Natural killer cell (primary cell): ENCODE data around the gene SSX2IP. TPM values are rescaled to one million over a fixed set of nuclear protein-coding genes. Genes with fewer than 3 reads are reported as not detected.
"Not testable (repeated sequence)": the region's sequence is repeated elsewhere in the genome, so short reads cannot be mapped to it uniquely, and the experiment has no call there.

Experiments
- ATAC-seq, 3 donors: fragments of 150-1000 bp in 2 of 3; fragments of 200-7000 bp in 1 of 3; cut with Tn5 transposase; 1 replicate in 1 of 3; 2 replicates in 2 of 3; pipeline ENCODE4 v1.10.0; 2021; ENCODE audit warnings: mild to moderate bottlenecking in 2 of 3, moderate library complexity in 2 of 3
- DNase-seq, 2 donors: peaks; one replicate each; pipeline versions ENCODE4 v3.0.0 to v3.0.0-alpha.2; 2013 to 2021; ENCODE audit warnings: mixed read lengths in 1 of 2
- H3K27ac ChIP-seq: one replicate; pipeline ENCODE4 v1.5.1; 2013; ENCODE audit warnings: mild to moderate bottlenecking, low read length
- H3K27me3 ChIP-seq: one replicate; pipeline ENCODE4 v1.6.1; 2013; ENCODE audit warnings: low read length; ENCODE audit not compliant: control insufficient read depth, insufficient read depth
- H3K36me3 ChIP-seq: one replicate; pipeline ENCODE4 v1.6.1; 2013; ENCODE audit warnings: low read length; ENCODE audit not compliant: control insufficient read depth, insufficient read depth
- H3K4me1 ChIP-seq: one replicate; pipeline ENCODE4 v1.6.1; 2013; ENCODE audit warnings: low read length; ENCODE audit not compliant: control insufficient read depth, insufficient read depth
- H3K4me3 ChIP-seq: one replicate; pipeline ENCODE4 v1.5.1; 2013; ENCODE audit warnings: low read length
- H3K9me3 ChIP-seq: one replicate; pipeline ENCODE4 v1.6.1; 2013; ENCODE audit warnings: low read length; ENCODE audit not compliant: control insufficient read depth, insufficient read depth
- H3K27ac Mint-ChIP-seq, 2 donors: one replicate each; pipeline ENCODE4 v1.8.0; 2022; ENCODE audit warnings: mild to moderate bottlenecking in 2 of 2, mixed read lengths in 2 of 2, moderate library complexity in 1 of 2
- H3K27me3 Mint-ChIP-seq, 2 donors: one replicate each; pipeline ENCODE4 v1.8.0; 2022; ENCODE audit warnings: low read depth in 2 of 2, mixed read lengths in 2 of 2
- H3K36me3 Mint-ChIP-seq: one replicate; pipeline ENCODE4 v1.8.0; 2022; ENCODE audit warnings: mixed read lengths
- H3K4me1 Mint-ChIP-seq, 2 donors: one replicate each; pipeline ENCODE4 v1.8.0; 2022; ENCODE audit warnings: mixed read lengths in 2 of 2
- H3K4me3 Mint-ChIP-seq: one replicate; pipeline ENCODE4 v1.8.0; 2022; ENCODE audit warnings: mild to moderate bottlenecking, moderate library complexity, mixed read lengths
- H3K9me3 Mint-ChIP-seq, 2 donors: one replicate each; pipeline ENCODE4 v1.8.0; 2022; ENCODE audit warnings: mixed read lengths in 2 of 2
- CTCF ChIP-seq: fragments of 200-600 bp; IDR thresholded peaks from one replicate; pipeline ENCODE4 v1.8.0; 2022; ENCODE audit warnings: antibody characterized with exemption
- WGBS: methylation state at CpG from one replicate; pipeline ENCODE4 v1.1.7; 2013; ENCODE audit warnings: missing lambda C conversion rate; ENCODE audit not compliant: insufficient coverage; 5-methylcytosine and 5-hydroxymethylcytosine counted together
- intact Hi-C: fragments of 100-400 bp; cut with micrococcal nuclease; formaldehyde crosslinking; loops from one replicate; pipeline ENCODE4 v1.14.2; 2022
- total RNA-seq, 4 donors: library from RNA; stranded (reverse); fragments of 120-200 nt in 1 of 4; gene quantifications; one replicate each; pipeline versions ENCODE4 v1.2.3 to v1.2.4, GENCODE V29; 2013 to 2022

The SSX2IP gene
- total RNA-seq, 3 donors from 2014 or later (not counting 1 experiment from before 2014, with no cell fraction given): 24.2 to 35.8 (median 27.2) TPM

GRCh38 chr1:84722794-84723193, 32.5 kb upstream of the SSX2IP start:
- ATAC-seq (no peak), DNase-seq (no peak)
- no peak overlapping the region for H3K27ac Mint-ChIP-seq
- peaks cover 0 to 9% of the 10 kb centered on the region in 2 donors for H3K4me1 Mint-ChIP-seq
- 86% methylated on average over 2 of the region's 3 CpGs for WGBS
- Histone ChIP-seq H3K4me3 (no peak overlapping the region), H3K4me1 (no peaks in the 10 kb centered on the region), H3K27me3 (no peaks in the 10 kb centered on the region), H3K36me3 (no peaks in the 10 kb centered on the region), H3K9me3 (no peaks in the 10 kb centered on the region), H3K27ac (no peak overlapping the region)
- peaks cover 8 to 18% of the 10 kb centered on the region in 2 donors for H3K27me3 Mint-ChIP-seq
- H3K4me3 Mint-ChIP-seq: no peak overlapping the region
- no peaks in the 10 kb centered on the region for H3K9me3 Mint-ChIP-seq
- TF ChIP-seq CTCF: no peak
- no peaks in the 10 kb centered on the region for H3K36me3 Mint-ChIP-seq
- intact Hi-C loops: no loop called here

- H3K27me3 Mint-ChIP-seq: peaks cover 8 to 18% of the 10 kb centered on the region in 2 donors
Observed at GRCh38 chr1:84721872-84722271, 31.6 kb upstream of the SSX2IP start.

GRCh38 chr1:84721152-84721551, 30.9 kb upstream of the SSX2IP start:
- Mint-ChIP-seq H3K4me1 (peaks cover 0 to 9% of the 10 kb centered on the region in 2 donors), H3K27ac (no peak overlapping the region), H3K4me3 (no peak overlapping the region), H3K27me3 (peaks cover 8 to 18% of the 10 kb centered on the region in 2 donors), H3K9me3 (no peaks in the 10 kb centered on the region), H3K36me3 (no peaks in the 10 kb centered on the region)
- Histone ChIP-seq H3K4me3 (no peak overlapping the region), H3K36me3 (no peaks in the 10 kb centered on the region), H3K9me3 (no peaks in the 10 kb centered on the region), H3K4me1 (no peaks in the 10 kb centered on the region), H3K27me3 (no peaks in the 10 kb centered on the region), H3K27ac (no peak overlapping the region)
- 95% methylated on average over 2 of the region's 2 CpGs for WGBS
- DNase-seq (no peak), ATAC-seq (no peak)
- TF ChIP-seq CTCF: no peak
- intact Hi-C loops: no loop called here

More at GRCh38 chr1:84721872-84722271, 31.6 kb upstream of the SSX2IP start:
- H3K9me3 Mint-ChIP-seq, intact Hi-C loops, H3K4me3 ChIP-seq, H3K4me3 Mint-ChIP-seq, ATAC-seq, H3K36me3 Mint-ChIP-seq, H3K4me1 Mint-ChIP-seq, H3K4me1 ChIP-seq, H3K27ac ChIP-seq, H3K36me3 ChIP-seq, H3K9me3 ChIP-seq, H3K27ac Mint-ChIP-seq, H3K27me3 ChIP-seq, DNase-seq: not testable (repeated sequence)
- 58% methylated on average over 2 of the region's 2 CpGs for WGBS

- no peaks in the 10 kb centered on the region for H3K36me3 Mint-ChIP-seq
- peaks cover 8 to 18% of the 10 kb centered on the region in 2 donors for H3K27me3 Mint-ChIP-seq
- intact Hi-C loops: no loop called here
- H3K27me3 ChIP-seq: no peaks in the 10 kb centered on the region
- H3K4me1 Mint-ChIP-seq: peaks cover 0 to 9% of the 10 kb centered on the region in 2 donors
- TF ChIP-seq CTCF: no peak
- no peak overlapping the region for H3K4me3 ChIP-seq
- WGBS: 86% methylated on average over 5 of the region's 5 CpGs
- no peaks in the 10 kb centered on the region for H3K36me3 ChIP-seq
- no peak overlapping the region for H3K27ac Mint-ChIP-seq
- H3K4me3 Mint-ChIP-seq: no peak overlapping the region
- DNase-seq (no peak), ATAC-seq (no peak)
- H3K9me3 ChIP-seq: no peaks in the 10 kb centered on the region
- H3K9me3 Mint-ChIP-seq: no peaks in the 10 kb centered on the region
- H3K4me1 ChIP-seq: no peaks in the 10 kb centered on the region
- no peak overlapping the region for H3K27ac ChIP-seq
Observed at GRCh38 chr1:84720221-84720780, 30.0 kb upstream of the SSX2IP start.
